GM21367 (cell line): ENCODE results near the gene CHAF1B.

Source experiments
- ATAC-seq: cut with Tn5 transposase; IDR thresholded peaks from one replicate; pipeline ENCODE4 v1.9.1; 2021; ENCODE audit not compliant: unreplicated experiment

The CHAF1B gene

GRCh38 chr21:36461277-36461917, 76.2 kb downstream of the CHAF1B start:
- ATAC-seq: no peak

DNA sequence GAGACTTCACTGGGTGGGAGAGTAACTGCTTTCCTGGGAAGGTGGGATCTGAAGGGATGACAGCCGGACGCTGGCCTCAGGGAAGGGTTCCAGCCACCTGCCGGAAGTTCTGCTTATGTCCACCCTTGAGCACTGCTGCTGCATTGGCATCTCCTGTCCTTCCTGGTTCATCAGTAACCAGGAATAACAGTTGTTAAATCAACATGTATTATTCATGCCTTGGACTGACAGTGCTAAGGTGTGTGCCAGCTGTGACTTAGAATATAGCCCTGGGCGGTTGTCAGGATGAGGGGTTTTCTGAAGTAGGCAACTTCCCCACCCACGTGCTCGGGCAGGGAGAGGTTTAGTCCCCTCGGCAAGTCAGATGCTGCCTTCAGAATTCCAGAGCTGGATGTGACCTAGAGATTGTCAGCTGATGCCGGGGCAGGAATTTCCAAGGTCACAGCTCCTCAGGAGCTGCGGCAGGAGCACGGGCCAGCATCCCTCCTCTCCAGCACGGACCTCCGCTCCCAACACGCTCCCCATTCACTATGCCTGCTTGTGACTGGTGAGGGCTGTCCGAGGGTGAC, 76.8 kb downstream of the CHAF1B start:
- ATAC-seq: no peak

GRCh38 chr21:36463204-36463603, 78.0 kb downstream of the CHAF1B start:
- no peak for ATAC-seq

DNA sequence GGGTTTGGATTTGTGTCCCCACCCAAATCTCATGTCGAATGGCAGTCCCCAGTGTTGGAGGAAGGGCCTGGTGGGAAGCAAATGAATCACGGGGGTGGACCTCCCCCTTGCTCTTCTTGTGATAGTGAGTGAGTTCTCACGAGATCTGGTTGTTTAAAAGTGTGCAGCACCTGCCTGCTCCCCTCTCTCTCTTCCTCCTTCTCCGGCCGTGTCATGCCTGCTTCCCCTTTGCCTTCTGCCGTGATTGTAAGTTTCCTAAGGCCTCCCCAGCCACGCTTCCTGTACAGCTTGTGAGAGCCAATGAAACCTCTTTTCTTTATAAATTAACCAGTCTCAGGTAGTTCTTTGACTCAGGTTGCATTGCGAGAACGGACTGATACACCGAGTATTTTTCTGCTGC, 78.8 kb downstream of the CHAF1B start:
- no peak for ATAC-seq

DNA sequence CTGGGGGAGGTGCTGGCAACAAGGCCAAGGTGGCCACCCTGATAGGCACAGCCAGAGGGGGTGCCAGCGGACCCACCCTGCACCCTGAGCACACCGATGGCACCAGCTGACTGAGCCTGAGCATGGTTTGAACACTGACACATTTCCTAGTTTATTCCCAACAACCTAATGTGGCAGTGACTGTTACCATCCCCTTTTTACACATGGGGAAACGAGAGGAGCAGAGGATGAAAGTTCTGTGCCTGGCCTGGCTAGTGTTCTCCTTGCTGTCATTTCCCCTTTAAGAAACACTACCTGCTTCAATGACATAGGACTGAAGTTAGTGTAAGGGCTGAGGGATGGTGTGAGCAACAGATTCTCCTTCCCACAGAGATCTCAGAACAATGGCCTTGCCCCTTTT, 79.4 kb downstream of the CHAF1B start:
- ATAC-seq: no peak

DNA sequence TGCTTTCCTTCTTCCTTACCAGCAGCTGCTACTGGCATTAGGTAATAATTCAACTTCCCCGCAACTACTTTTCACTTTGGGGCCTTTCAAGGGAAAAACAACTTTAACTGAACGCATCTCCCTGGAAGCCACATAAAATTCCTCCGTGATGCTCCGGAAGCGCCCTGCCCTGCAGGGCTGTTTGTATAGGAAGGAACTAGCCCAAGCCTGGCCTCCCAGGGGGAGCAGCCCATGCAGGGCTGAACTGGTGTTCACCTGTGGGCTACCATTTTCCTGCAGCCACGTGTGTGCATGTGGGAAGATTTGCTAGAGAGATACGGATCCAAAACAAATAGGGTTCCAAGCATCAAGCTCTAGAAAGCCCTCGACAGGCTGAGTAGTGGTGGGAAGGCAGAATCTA, 80.3 kb downstream of the CHAF1B start:
- no peak for ATAC-seq

GRCh38 chr21:36466061-36466511, 80.9 kb downstream of the CHAF1B start:
- ATAC-seq: no peak
